Measurements from ENCODE around the gene IL1RAP.

IL1RAP gene

GRCh38 chr3:190541008-190541407 is 27.1 kb downstream of the IL1RAP start:
- no peak for DNase-seq (ENCODE audit: low read depth in 4 of 4, low spot score in 1 of 4)

- DNase-seq (ENCODE audit: low read depth in 4 of 4, low spot score in 1 of 4) = no peak
Measured at GRCh38 chr3:190541560-190541959, 27.7 kb downstream of the IL1RAP start.

- DNase-seq (ENCODE audit: low read depth in 4 of 4, low spot score in 1 of 4) = no peak
Measured at GRCh38 chr3:190542846-190543245, 29.0 kb downstream of the IL1RAP start.

GRCh38 chr3:190543671-190544070 is 29.8 kb downstream of the IL1RAP start:
- no peak for DNase-seq (ENCODE audit: low read depth in 4 of 4, low spot score in 1 of 4)

- DNase-seq (ENCODE audit: low read depth in 4 of 4, low spot score in 1 of 4) = no peak
Measured at GRCh38 chr3:190545191-190545590, 31.3 kb downstream of the IL1RAP start.

- DNase-seq (ENCODE audit: low read depth in 4 of 4, low spot score in 1 of 4) = no peak
Measured at GRCh38 chr3:190546881-190547510, 33.1 kb downstream of the IL1RAP start.

- no peak for DNase-seq (ENCODE audit: low read depth in 4 of 4, low spot score in 1 of 4)
Measured at GRCh38 chr3:190548031-190548656, 34.3 kb downstream of the IL1RAP start.

GRCh38 chr3:190552021-190552420 is 38.1 kb downstream of the IL1RAP start:
- no peak for DNase-seq (ENCODE audit: low read depth in 4 of 4, low spot score in 1 of 4)

- no peak for DNase-seq (ENCODE audit: low read depth in 4 of 4, low spot score in 1 of 4)
Measured at GRCh38 chr3:190552969-190553759, 39.3 kb downstream of the IL1RAP start.

GRCh38 chr3:190554197-190554596 is 40.3 kb downstream of the IL1RAP start:
- DNase-seq (ENCODE audit: low read depth in 4 of 4, low spot score in 1 of 4) = no peak

GRCh38 chr3:190556351-190556750 is 42.5 kb downstream of the IL1RAP start:
- DNase-seq (ENCODE audit: low read depth in 4 of 4, low spot score in 1 of 4) = no peak

- DNase-seq (ENCODE audit: low read depth in 4 of 4, low spot score in 1 of 4) = no peak
Measured at GRCh38 chr3:190557296-190557695, 43.4 kb downstream of the IL1RAP start.

- no peak for DNase-seq (ENCODE audit: low read depth in 4 of 4, low spot score in 1 of 4)
Measured at GRCh38 chr3:190558316-190558715, 44.4 kb downstream of the IL1RAP start.

- DNase-seq (ENCODE audit: low read depth in 4 of 4, low spot score in 1 of 4) = no peak
Measured at GRCh38 chr3:190558796-190559195, 44.9 kb downstream of the IL1RAP start.

- DNase-seq (ENCODE audit: low read depth in 4 of 4, low spot score in 1 of 4) = no peak
Measured at GRCh38 chr3:190560013-190560895, 46.4 kb downstream of the IL1RAP start.

- DNase-seq (ENCODE audit: low read depth in 4 of 4, low spot score in 1 of 4) = no peak
Measured at GRCh38 chr3:190562866-190563510, 49.1 kb downstream of the IL1RAP start.

- DNase-seq (ENCODE audit: low read depth in 4 of 4, low spot score in 1 of 4) = no peak
Measured at GRCh38 chr3:190564175-190564574, 50.3 kb downstream of the IL1RAP start.

- DNase-seq (ENCODE audit: low read depth in 4 of 4, low spot score in 1 of 4) = peak in 3 of 4 experiments; percentile 21 to 64 (median 36)
Measured at GRCh38 chr3:190566043-190566933, 52.4 kb downstream of the IL1RAP start.

GRCh38 chr3:190568036-190568435 is 54.2 kb downstream of the IL1RAP start:
- DNase-seq (ENCODE audit: low read depth in 4 of 4, low spot score in 1 of 4) = no peak

- no peak for DNase-seq (ENCODE audit: low read depth in 4 of 4, low spot score in 1 of 4)
Measured at GRCh38 chr3:190574473-190574872, 60.6 kb downstream of the IL1RAP start.
